Loucy (cell line): Measurements from ENCODE around the gene CLNK.
A peak's percentile ranks its signal among the peaks of the same experiment; 100 is the strongest.

Experiments
- H2AFZ ChIP-seq: fragments of 200-600 bp; sonication (generic); 2 replicates; pipeline ENCODE4 v1.6.0; 2016; ENCODE audit warnings: antibody characterized with exemption, mild to moderate bottlenecking, low read length, moderate library complexity
- H3F3A ChIP-seq: fragments of 200-600 bp; 2 replicates; pipeline ENCODE4 v1.6.0; 2016; ENCODE audit warnings: antibody characterized with exemption, low read depth, mild to moderate bottlenecking
- H3K27me3 ChIP-seq: fragments of 200-600 bp; sonication (generic); 2 replicates; pipeline ENCODE4 v1.6.1; 2014; ENCODE audit warnings: low read length, mild to moderate bottlenecking; ENCODE audit not compliant: insufficient read depth, poor library complexity, severe bottlenecking
- H3K36me3 ChIP-seq: fragments of 200-600 bp; sonication (generic); 2 replicates; pipeline ENCODE4 v1.6.1; 2016; ENCODE audit warnings: low read length; ENCODE audit not compliant: insufficient read depth
- H3K4me1 ChIP-seq: fragments of 200-600 bp; sonication (generic); 2 replicates; pipeline ENCODE4 v1.5.1; 2014; ENCODE audit warnings: low read length, mild to moderate bottlenecking; ENCODE audit not compliant: insufficient read depth, poor library complexity, severe bottlenecking
- H3K4me2 ChIP-seq: fragments of 200-600 bp; sonication (generic); 2 replicates; pipeline ENCODE4 v1.6.0; 2014; ENCODE audit warnings: antibody characterized with exemption, low read length, low read depth, mild to moderate bottlenecking; ENCODE audit not compliant: poor library complexity, severe bottlenecking
- H3K4me3 ChIP-seq: fragments of 200-600 bp; sonication (generic); 2 replicates; pipeline ENCODE4 v1.5.1; 2014; ENCODE audit warnings: low read length, mild to moderate bottlenecking, mixed read lengths; ENCODE audit not compliant: poor library complexity, severe bottlenecking
- H3K79me2 ChIP-seq: fragments of 200-600 bp; sonication (generic); 2 replicates; pipeline ENCODE4 v1.6.1; 2014; ENCODE audit warnings: low read length; ENCODE audit not compliant: insufficient read depth
- H3K9ac ChIP-seq: fragments of 200-600 bp; sonication (generic); 2 replicates; pipeline ENCODE4 v1.6.0; 2014; ENCODE audit warnings: mild to moderate bottlenecking, low read depth, low read length, moderate library complexity; ENCODE audit not compliant: poor library complexity, severe bottlenecking
- H3K9me2 ChIP-seq: fragments of 200-600 bp; sonication (generic); replicated peaks from 2 replicates; pipeline ENCODE4 v1.6.1; 2016; ENCODE audit warnings: low read depth, low read length, mixed read lengths
- H3K9me3 ChIP-seq: fragments of 200-600 bp; sonication (generic); 2 replicates; pipeline ENCODE4 v1.6.1; 2014; ENCODE audit warnings: mild to moderate bottlenecking, antibody characterized with exemption, low read length, low read depth; ENCODE audit not compliant: insufficient read depth
- H4K20me1 ChIP-seq: fragments of 200-600 bp; sonication (generic); 2 replicates; pipeline ENCODE4 v1.6.0; 2014; ENCODE audit warnings: antibody characterized with exemption, low read length, mild to moderate bottlenecking; ENCODE audit not compliant: insufficient read depth, poor library complexity, severe bottlenecking
- CTCF ChIP-seq: fragments of 200-600 bp; sonication (generic); conservative IDR thresholded peaks from 2 replicates; pipeline ENCODE4 v1.5.1; 2014; ENCODE audit warnings: mild to moderate bottlenecking, antibody characterized with exemption, low read length
- EZH2phosphoT487 ChIP-seq: fragments of 200-600 bp; IDR thresholded peaks from 2 replicates; pipeline ENCODE4 v1.6.1; 2018; ENCODE audit warnings: antibody characterized with exemption, mild to moderate bottlenecking, moderate library complexity, borderline replicate concordance

The CLNK gene

DNA sequence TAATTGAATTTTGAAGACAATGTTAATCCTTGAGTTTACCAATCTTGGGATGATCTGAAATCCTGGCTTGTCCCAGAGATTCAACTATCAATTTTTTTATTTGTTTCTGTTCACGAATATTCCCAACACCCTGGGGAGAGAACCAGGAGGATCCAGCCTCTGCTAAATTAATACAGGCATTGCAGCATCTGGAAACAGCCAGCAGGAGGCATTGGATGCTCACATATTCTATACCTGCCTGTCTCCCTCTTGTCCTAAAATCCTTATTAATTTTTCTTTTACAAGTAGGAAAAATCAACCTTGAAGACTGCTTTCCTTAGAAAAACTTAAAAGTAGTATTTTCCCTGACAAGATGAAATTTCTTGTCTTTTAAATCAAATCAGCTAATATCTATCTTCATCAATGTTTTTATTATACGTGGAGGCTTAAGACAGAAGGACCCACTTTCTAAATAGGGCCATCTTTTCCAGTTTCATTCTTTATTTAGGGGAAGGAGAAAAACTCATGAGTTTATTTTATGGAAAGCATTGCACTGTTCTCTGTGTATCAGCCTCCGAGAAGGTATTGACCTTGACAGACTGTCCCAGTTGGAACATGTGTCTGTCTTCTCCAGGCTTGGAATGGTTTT is 102.4 kb downstream of the CLNK start:
- H3K4me2 ChIP-seq, result peak overlapping the region; percentile 30
- H2AFZ ChIP-seq, result no peak overlapping the region
- peaks cover 1% of the 10 kb centered on the region; the same call in 1 of the 2 replicates for H3F3A ChIP-seq

DNA sequence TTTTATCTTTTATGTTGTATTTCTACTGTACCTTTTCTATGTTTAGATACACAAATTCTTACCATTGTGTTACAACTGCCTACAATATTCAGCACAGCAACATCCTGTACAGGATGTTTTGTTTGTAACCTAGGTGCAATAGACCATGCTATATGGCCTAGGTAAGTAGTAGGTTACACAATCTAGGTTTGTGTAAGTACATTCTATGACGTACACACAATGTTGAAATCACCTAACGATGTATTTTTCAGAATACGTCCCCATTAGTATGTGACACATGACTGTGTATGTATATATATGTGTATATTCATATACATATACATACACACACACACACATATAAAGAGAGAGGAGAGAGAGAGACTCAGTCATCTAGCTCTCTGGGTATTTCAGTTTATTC is 103.5 kb downstream of the CLNK start:
- no peak for TF ChIP-seq EZH2phosphoT487
- no peak for TF ChIP-seq CTCF
- H3K9ac ChIP-seq, result no peak overlapping the region
- no peak overlapping the region for H2AFZ ChIP-seq
- H3K4me2 ChIP-seq, result peak overlapping the region; percentile 30
- H3K9me2 ChIP-seq, result no peaks in the 10 kb centered on the region
- H3K9me3 ChIP-seq, result no peaks in the 10 kb centered on the region
- no peak overlapping the region for H3K4me3 ChIP-seq
- H3K79me2 ChIP-seq, result no peaks in the 10 kb centered on the region
- H3K4me1 ChIP-seq, result peaks cover 30% of the 10 kb centered on the region
- H3F3A ChIP-seq, result no peaks in the 10 kb centered on the region
- no peaks in the 10 kb centered on the region for H3K36me3 ChIP-seq
- no peaks in the 10 kb centered on the region for H3K27me3 ChIP-seq
- no peaks in the 10 kb centered on the region for H4K20me1 ChIP-seq

More for the DNA sequence above, 102.4 kb downstream of the CLNK start:
- no peaks in the 10 kb centered on the region for H3K9me3 ChIP-seq
- H3K9me2 ChIP-seq, result no peaks in the 10 kb centered on the region
- H3K36me3 ChIP-seq, result no peaks in the 10 kb centered on the region
- H4K20me1 ChIP-seq, result no peaks in the 10 kb centered on the region
- no peak overlapping the region for H3K9ac ChIP-seq
- H3K4me3 ChIP-seq, result no peak overlapping the region
- no peaks in the 10 kb centered on the region for H3K79me2 ChIP-seq
- TF ChIP-seq EZH2phosphoT487 (no peak), CTCF (peak; percentile 99)
- peaks cover 37% of the 10 kb centered on the region for H3K4me1 ChIP-seq
- no peaks in the 10 kb centered on the region for H3K27me3 ChIP-seq

GRCh38 chr4:10579648-10580047 is 104.9 kb downstream of the CLNK start:
- Histone ChIP-seq H3K36me3 (no peaks in the 10 kb centered on the region), H3F3A (no peaks in the 10 kb centered on the region), H3K9me2 (no peaks in the 10 kb centered on the region), H3K27me3 (no peaks in the 10 kb centered on the region), H4K20me1 (no peaks in the 10 kb centered on the region), H2AFZ (no peak overlapping the region), H3K4me2 (no peak overlapping the region), H3K9ac (no peak overlapping the region), H3K9me3 (no peaks in the 10 kb centered on the region), H3K79me2 (no peaks in the 10 kb centered on the region), H3K4me3 (no peak overlapping the region), H3K4me1 (peaks cover 30% of the 10 kb centered on the region)
- TF ChIP-seq EZH2phosphoT487, result no peak
- TF ChIP-seq CTCF, result no peak
